ENCODE measurements around the gene RUNX1. TPM values are rescaled to one million over a fixed set of nuclear protein-coding genes. Genes with fewer than 3 reads are reported as not detected.

Gene RUNX1
- polyA plus RNA-seq, 1 donor from 2014 or later, result 9.2 TPM

DNA sequence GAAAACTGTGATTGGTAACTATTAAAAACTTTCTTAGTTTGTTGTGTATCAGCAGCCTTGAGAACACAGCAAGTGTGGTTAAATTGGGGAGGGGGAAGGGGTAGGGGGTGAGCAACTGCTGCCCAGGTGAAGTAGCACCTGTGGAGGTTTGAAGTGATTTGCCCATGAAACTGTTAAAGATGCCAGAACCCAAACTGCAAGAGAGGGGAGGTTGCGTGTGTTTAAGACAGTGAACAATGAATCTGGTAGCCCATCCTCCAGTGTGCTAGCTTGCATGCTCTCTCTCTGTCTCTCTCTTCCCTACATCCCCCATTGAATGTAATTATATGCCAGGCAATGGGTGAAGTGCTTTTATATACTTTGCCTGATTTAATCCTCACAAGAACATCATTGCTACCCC is 154.7 kb downstream of the RUNX1 start:
- H3K9me3 Mint-ChIP-seq, result no peaks in the 10 kb centered on the region
- H3K36me3 Mint-ChIP-seq, result peaks cover 5% of the 10 kb centered on the region
- peak overlapping the region in 1 of 3 donors; percentile 32 for H3K27ac Mint-ChIP-seq
- H3K27me3 Mint-ChIP-seq, result peaks cover 10% of the 10 kb centered on the region
- H3K4me3 Mint-ChIP-seq, result peak overlapping the region in 2 of 4 donors; percentile 25 to 36
- H3K4me1 Mint-ChIP-seq, result peaks cover 0 to 13% (median 8%) of the 10 kb centered on the region in 3 donors

DNA sequence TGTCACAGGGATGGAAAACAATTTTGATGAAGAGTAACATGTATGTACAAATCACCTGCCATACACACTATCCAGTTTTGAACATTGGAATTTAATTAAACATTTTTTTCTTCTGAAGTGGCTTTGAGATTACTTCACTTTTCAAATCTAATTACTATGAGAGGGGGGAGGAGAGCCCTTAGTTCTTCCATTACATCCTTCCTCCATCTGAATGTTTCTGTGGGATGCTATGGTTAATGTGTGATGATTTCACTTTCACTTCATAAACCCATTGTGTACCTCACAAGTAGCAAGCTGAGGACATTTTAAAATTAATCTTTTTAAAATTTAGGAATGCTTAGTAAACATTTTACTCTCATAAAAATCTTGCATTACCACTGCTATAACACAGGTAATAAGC is 156.9 kb downstream of the RUNX1 start:
- Mint-ChIP-seq H3K27ac (no peak overlapping the region), H3K27me3 (peaks cover 10% of the 10 kb centered on the region), H3K36me3 (peaks cover 2% of the 10 kb centered on the region), H3K4me1 (peaks cover 11 to 23% (median 14%) of the 10 kb centered on the region in 3 donors), H3K9me3 (no peaks in the 10 kb centered on the region), H3K4me3 (peak overlapping the region in 2 of 4 donors; percentile 58 to 78)

DNA sequence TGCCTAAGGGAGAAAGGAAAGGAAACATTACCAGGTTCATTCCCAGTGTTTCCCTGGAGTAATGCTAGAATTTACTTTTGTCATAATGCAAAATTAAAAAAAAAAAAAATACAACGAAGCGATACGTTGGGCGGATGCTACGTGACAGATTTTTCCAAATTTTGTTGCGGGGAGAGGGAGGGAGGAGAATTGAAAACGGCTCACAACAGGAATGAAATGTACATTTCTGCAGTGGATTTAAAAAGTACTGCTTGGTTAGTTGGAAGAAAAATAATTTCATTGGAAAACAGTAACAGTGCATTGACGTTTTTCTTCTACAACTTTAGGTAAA is 157.5 kb downstream of the RUNX1 start:
- Mint-ChIP-seq H3K27me3 (peaks cover 10% of the 10 kb centered on the region), H3K4me3 (peak overlapping the region in 2 of 4 donors; percentile 63 to 78), H3K36me3 (peaks cover 2% of the 10 kb centered on the region), H3K4me1 (peaks cover 11 to 24% (median 14%) of the 10 kb centered on the region in 3 donors), H3K27ac (peak overlapping the region in 2 of 3 donors; percentile 50 to 63), H3K9me3 (no peaks in the 10 kb centered on the region)

DNA sequence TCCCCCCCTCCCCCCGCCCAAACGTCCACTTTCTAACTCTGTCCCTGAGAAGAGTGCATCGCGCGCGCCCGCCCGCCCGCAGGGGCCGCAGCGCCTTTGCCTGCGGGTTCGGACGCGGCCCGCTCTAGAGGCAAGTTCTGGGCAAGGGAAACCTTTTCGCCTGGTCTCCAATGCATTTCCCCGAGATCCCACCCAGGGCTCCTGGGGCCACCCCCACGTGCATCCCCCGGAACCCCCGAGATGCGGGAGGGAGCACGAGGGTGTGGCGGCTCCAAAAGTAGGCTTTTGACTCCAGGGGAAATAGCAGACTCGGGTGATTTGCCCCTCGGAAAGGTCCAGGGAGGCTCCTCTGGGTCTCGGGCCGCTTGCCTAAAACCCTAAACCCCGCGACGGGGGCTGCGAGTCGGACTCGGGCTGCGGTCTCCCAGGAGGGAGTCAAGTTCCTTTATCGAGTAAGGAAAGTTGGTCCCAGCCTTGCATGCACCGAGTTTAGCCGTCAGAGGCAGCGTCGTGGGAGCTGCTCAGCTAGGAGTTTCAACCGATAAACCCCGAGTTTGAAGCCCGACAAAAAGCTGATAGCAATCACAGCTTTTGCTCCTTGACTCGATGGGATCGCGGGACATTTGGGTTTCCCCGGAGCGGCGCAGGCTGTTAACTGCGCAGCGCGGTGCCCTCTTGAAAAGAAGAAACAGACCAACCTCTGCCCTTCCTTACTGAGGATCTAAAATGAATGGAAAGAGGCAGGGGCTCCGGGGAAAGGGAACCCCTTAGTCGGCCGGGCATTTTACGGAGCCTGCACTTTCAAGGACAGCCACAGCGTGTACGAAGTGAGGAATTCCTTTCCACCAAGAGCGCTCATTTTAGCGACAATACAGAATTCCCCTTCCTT is 158.1 kb downstream of the RUNX1 start:
- Mint-ChIP-seq H3K4me1 (peaks cover 12 to 26% (median 15%) of the 10 kb centered on the region in 3 donors), H3K27me3 (peaks cover 10% of the 10 kb centered on the region), H3K27ac (peak overlapping the region; percentile 50 to 67 (median 63)), H3K9me3 (no peaks in the 10 kb centered on the region), H3K36me3 (peaks cover 2% of the 10 kb centered on the region), H3K4me3 (peak overlapping the region; percentile 72 to 92 (median 82))

DNA sequence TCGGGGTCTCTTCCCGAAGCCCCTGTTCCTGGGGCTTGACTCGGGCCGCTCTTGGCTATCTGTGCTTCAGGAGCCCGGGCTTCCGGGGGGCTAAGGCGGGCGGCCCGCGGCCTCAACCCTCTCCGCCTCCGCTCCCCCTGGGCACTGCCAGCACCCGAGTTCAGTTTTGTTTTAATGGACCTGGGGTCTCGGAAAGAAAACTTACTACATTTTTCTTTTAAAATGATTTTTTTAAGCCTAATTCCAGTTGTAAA is 158.7 kb downstream of the RUNX1 start:
- Mint-ChIP-seq H3K9me3 (no peaks in the 10 kb centered on the region), H3K27me3 (peaks cover 10% of the 10 kb centered on the region), H3K36me3 (peaks cover 2% of the 10 kb centered on the region), H3K4me3 (peak overlapping the region in 2 of 4 donors; percentile 78 to 92), H3K27ac (no peak overlapping the region), H3K4me1 (peaks cover 12 to 29% (median 15%) of the 10 kb centered on the region in 3 donors)

DNA sequence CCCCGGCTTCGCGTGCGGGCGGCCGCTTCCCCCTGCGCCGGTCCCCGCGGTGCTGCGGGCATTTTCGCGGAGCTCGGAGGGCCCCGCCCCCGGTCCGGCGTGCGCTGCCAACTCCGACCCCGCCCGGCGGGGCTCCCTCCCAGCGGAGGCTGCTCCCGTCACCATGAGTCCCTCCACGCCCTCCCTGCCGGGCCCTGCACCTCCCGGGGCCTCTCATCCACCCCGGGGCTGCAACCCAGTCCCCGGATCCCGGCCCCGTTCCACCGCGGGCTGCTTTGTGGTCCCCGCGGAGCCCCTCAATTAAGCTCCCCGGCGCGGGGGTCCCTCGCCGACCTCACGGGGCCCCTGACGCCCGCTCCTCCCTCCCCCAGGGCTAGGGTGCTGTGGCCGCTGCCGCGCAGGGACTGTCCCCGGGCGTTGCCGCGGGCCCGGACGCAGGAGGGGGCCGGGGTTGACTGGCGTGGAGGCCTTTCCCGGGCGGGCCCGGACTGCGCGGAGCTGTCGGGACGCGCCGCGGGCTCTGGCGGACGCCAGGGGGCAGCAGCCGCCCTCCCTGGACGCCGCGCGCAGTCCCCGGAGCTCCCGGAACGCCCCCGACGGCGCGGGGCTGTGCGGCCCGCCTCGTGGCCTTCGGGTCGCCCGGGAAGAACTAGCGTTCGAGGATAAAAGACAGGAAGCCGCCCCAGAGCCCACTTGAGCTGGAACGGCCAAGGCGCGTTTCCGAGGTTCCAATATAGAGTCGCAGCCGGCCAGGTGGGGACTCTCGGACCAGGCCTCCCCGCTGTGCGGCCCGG is 159.2 kb downstream of the RUNX1 start:
- Mint-ChIP-seq H3K36me3 (peaks cover 2% of the 10 kb centered on the region), H3K4me3 (peak overlapping the region; percentile 57 to 92 (median 76)), H3K27ac (peak overlapping the region in 1 of 3 donors; percentile 80), H3K27me3 (peaks cover 10% of the 10 kb centered on the region), H3K4me1 (peaks cover 9 to 29% (median 15%) of the 10 kb centered on the region in 3 donors), H3K9me3 (no peaks in the 10 kb centered on the region)

DNA sequence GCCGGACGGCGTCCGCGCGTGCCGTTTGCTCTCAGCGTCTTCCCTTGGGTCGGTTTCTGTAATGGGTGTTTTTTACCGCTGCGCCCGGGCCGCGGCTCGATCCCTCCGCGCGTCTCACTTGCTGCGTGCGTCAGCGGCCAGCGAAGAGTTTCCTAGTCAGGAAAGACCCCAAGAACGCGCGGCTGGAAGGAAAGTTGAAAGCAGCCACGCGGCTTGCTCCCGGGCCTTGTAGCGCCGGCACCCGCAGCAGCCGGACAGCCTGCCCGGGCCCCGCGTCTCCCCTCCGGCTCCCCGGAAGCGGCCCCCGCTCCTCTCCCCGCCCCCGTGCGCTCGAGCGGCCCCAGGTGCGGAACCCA is 159.8 kb downstream of the RUNX1 start:
- Mint-ChIP-seq H3K4me1 (peaks cover 7 to 28% (median 15%) of the 10 kb centered on the region in 3 donors), H3K4me3 (peak overlapping the region; percentile 88 to 95 (median 92)), H3K27ac (peak overlapping the region in 2 of 3 donors; percentile 80 to 81), H3K27me3 (peaks cover 10% of the 10 kb centered on the region), H3K36me3 (no peaks in the 10 kb centered on the region), H3K9me3 (no peaks in the 10 kb centered on the region)

DNA sequence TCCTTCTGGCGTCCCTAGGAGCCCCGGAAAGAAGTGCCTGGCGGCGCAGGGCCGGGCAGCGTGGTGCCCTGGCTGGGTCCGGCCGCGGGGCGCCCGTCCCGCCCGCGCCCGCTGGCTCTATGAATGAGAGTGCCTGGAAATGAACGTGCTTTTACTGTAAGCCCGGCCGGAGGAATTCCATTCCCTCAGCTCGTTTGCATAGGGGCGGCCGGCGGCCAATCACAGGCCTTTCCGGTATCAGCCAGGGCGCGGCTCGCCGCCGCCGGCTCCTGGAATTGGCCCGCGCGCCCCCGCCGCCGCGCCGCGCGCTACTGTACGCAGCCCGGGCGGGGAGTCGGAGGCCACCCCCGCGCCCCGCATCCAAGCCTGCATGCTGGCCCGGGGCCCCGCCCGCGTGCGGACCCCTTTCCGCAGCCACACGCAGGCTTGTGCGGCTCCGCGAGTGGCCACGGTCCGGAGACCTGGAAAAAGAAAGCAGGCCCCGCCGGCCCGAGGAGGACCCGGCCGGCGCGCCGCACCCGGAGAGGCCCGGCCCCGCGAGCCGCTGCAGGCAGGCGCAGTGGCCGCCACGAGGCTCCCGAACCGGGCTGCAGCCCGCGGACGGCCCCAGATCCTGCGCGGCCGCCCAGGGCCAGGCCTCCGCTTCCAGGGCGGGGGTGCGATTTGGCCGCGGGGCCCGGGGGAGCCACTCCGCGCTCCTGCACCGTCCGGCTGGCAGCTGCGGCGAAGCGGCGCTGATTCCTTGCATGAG is 160.4 kb downstream of the RUNX1 start:
- peak overlapping the region; percentile 92 to 97 (median 96) for H3K4me3 Mint-ChIP-seq
- H3K4me1 Mint-ChIP-seq, result peaks cover 10 to 28% (median 18%) of the 10 kb centered on the region in 3 donors
- no peaks in the 10 kb centered on the region for H3K36me3 Mint-ChIP-seq
- no peaks in the 10 kb centered on the region for H3K9me3 Mint-ChIP-seq
- peaks cover 9% of the 10 kb centered on the region for H3K27me3 Mint-ChIP-seq
- peak overlapping the region; percentile 94 to 99 (median 97) for H3K27ac Mint-ChIP-seq

DNA sequence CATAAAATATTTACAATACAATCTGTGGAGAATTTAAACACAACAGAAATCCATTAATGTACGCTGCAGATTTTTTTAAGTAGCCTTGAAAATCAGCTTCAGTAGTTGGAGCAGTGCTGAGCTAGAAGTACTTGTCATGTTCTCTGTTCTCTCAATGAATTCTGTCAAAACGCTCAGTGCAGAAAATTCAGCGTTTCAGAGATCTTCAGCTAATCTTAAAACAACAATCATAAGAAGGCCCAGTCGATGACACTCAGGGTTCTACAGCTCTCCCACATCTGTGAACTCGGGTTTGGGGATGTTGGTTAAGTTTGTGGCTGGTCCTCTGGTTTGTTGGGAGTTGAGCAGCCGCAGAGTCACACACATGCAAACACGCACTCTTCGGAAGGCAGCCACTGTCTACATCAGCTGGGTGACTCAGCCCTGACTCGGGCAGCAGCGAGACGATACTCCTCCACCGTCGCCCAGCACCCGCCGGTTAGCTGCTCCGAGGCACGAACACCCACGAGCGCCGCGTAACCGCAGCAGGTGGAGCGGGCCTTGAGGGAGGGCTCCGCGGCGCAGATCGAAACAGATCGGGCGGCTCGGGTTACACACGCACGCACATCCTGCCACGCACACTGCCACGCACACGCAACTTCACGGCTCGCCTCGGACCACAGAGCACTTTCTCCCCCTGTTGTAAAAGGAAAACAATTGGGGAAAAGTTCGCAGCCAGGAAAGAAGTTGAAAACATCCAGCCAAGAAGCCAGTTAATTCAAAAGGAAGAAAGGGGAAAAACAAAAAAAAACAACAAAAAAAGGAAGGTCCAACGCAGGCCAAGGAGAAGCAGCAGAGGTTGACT is 161.2 kb downstream of the RUNX1 start:
- H3K9me3 Mint-ChIP-seq, result no peaks in the 10 kb centered on the region
- peak overlapping the region; percentile 94 to 99 (median 97) for H3K27ac Mint-ChIP-seq
- H3K36me3 Mint-ChIP-seq, result no peaks in the 10 kb centered on the region
- peaks cover 16 to 36% (median 24%) of the 10 kb centered on the region in 3 donors for H3K4me1 Mint-ChIP-seq
- H3K4me3 Mint-ChIP-seq, result peak overlapping the region; percentile 86 to 97 (median 96)
- peaks cover 9% of the 10 kb centered on the region for H3K27me3 Mint-ChIP-seq

DNA sequence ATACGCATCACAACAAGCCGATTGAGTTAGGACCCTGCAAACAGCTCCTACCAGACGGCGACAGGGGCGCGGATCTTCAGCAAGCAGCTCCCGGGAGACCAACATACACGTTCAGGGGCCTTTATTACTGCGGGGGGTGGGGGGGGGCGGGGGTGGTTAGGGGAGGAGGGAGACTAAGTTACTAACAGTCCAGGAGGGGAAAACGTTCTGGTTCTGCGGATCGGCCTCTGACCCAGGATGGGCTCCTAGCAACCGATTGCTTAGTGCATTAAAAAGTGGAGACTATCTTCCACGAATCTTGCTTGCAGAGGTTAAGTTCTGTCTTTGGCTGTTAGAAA is 162.0 kb downstream of the RUNX1 start:
- Mint-ChIP-seq H3K4me1 (peaks cover 22 to 43% (median 31%) of the 10 kb centered on the region in 3 donors), H3K9me3 (no peaks in the 10 kb centered on the region), H3K27me3 (peaks cover 9% of the 10 kb centered on the region), H3K36me3 (no peaks in the 10 kb centered on the region), H3K27ac (peak overlapping the region in 1 of 3 donors; percentile 99), H3K4me3 (peak overlapping the region; percentile 86 to 97 (median 96))

DNA sequence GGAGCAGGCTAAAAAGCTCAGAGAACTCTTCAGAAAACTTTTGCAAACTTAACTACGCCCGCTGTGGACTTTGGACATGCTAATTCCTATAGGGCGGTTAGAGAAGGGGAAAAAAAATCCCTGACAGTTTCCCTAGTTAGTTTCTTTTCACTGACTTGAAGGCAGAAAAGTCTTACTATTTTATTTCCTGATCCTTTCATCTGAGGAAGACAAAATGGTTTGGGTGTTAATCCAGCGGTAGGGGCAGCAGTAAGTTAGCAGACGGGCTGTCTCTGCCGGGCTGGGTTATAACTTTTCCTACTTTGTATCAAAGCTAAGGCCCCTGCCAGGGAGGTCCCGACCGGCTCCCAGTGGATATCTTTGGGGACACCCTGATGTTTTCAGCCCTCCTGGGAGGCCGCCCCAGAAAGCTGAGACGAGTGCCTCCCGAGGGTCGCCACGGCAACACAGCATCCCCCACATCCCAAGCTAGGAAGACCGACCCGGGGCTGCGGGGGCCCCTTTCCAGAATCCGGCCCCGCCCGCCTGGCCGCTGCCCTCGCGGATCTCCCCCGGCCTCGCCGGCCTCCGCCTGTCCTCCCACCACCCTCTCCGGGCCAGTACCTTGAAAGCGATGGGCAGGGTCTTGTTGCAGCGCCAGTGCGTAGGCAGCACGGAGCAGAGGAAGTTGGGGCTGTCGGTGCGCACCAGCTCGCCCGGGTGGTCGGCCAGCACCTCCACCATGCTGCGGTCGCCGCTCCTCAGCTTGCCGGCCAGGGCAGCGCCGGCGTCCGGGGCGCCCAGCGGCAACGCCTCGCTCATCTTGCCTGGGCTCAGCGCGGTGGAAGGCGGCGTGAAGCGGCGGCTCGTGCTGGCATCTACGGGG is 162.6 kb downstream of the RUNX1 start:
- peak overlapping the region; percentile 63 to 97 (median 96) for H3K4me3 Mint-ChIP-seq
- peak overlapping the region in 2 of 3 donors; percentile 73 to 99 for H3K27ac Mint-ChIP-seq
- H3K36me3 Mint-ChIP-seq, result no peaks in the 10 kb centered on the region
- H3K27me3 Mint-ChIP-seq, result peaks cover 6% of the 10 kb centered on the region
- H3K9me3 Mint-ChIP-seq, result no peaks in the 10 kb centered on the region
- peaks cover 24 to 42% (median 31%) of the 10 kb centered on the region in 3 donors for H3K4me1 Mint-ChIP-seq

DNA sequence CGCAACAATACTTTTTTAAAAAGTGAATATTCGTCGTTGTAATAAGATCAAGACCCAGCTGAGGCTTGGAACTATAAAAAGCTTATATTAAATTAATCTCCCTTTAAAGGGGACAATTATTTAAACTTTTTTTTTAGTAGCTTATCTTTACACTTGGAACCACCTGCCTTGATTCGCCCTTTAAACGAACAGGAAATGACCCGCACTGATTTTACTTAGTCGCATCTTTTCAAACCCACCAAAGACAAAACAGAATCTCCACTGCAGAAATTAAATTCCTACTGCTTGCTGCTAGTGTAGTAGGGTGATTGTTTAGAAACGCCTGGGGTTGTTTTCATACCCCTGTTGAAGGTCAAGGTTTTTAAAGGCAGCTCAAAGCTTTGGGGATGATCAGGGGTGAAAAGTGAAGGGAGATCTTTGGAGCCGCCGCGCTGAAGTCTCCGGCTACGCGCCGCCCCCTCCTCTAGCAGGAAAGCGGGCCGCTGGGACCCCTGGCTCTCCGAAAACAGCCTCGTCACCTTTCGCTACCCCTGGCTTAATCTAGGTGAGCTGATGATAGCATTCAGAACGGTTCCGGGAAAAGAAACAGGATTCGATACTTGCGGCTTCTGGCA is 163.4 kb downstream of the RUNX1 start:
- Mint-ChIP-seq H3K27ac (peak overlapping the region; percentile 52 to 73 (median 59)), H3K4me3 (peak overlapping the region; percentile 49 to 97 (median 80)), H3K27me3 (no peaks in the 10 kb centered on the region), H3K9me3 (no peaks in the 10 kb centered on the region), H3K4me1 (peaks cover 24 to 40% (median 31%) of the 10 kb centered on the region in 3 donors), H3K36me3 (peaks cover 1% of the 10 kb centered on the region)

DNA sequence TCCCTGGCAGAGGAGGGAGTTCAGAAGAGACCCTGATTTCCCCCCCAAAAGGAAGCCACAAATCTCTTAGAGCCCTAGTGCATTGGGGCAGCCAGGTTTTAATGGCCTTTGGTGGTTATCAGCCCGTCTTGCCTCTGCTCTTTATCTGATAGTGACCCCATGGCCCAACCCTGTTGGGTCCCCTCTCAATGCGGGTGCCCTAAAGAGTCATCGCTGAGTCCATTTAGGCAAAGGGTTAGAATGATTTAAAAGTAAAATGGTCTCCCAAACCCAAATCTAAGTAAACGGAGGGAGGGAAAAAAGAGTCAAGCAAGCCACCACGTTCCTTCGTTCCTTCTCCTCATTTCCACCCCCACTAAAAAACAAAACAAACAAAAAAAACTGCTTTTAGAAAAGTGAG is 164.0 kb downstream of the RUNX1 start:
- Mint-ChIP-seq H3K27me3 (no peaks in the 10 kb centered on the region), H3K4me3 (peak overlapping the region in 1 of 4 donors; percentile 96), H3K9me3 (no peaks in the 10 kb centered on the region), H3K36me3 (peaks cover 1% of the 10 kb centered on the region), H3K4me1 (peaks cover 24 to 40% (median 31%) of the 10 kb centered on the region in 3 donors), H3K27ac (peak overlapping the region in 1 of 3 donors; percentile 52)
